ENCODE measurements around the gene RNF212. TPM values are rescaled to one million over a fixed set of nuclear protein-coding genes. Genes with fewer than 3 reads are reported as not detected.
"Not testable (repeated sequence)": the region's sequence is repeated elsewhere in the genome, so short reads cannot be mapped to it uniquely, and the experiment has no call there.

Gene RNF212
- total and polyA plus RNA-seq, 5 experiments from 2014 or later: 3.1 to 8.5 (median 4.4) TPM

- H3K27me3 Mint-ChIP-seq: peaks cover 0 to 3% (median 1%) of the 10 kb centered on the region in 5 donors
These were observed 23.9 kb upstream of the RNF212 start for GRCh38 chr4:1137063-1137776.

DNA sequence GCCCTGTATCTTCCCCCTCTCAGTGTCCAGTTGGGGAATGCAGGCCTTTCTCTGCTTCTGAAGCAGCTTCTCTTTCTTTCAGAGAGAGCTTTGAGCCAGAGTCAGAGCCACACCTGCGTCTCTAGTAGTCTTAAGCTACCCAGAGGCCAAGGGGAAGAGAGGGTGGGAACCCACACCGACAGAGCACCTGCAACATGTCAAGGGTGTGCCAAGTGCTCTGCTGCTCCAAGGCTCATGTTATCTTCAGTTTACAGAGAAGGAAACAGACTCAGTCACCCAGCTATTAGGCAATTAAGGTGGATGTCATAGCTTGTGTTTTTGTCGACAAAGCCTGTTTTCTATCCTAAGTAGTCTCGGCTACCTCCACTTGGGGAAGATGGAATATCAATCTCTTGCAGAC is 22.7 kb upstream of the RNF212 start:
- peak overlapping the region in 5 of 10 donors; percentile 56 to 85 (median 64) for H3K4me3 Mint-ChIP-seq
- ATAC-seq (peak; percentile 51 to 54), DNase-seq (peak in 2 of 10 donors; percentile 14 to 23)
- peaks cover 0 to 3% (median 0%) of the 10 kb centered on the region in 5 donors for H3K27me3 Mint-ChIP-seq
- POLR2A ChIA-PET: interaction anchor here (0.6 kb wide), 1 partner anchor 54 kb away, joined by 3 read pairs; no protein-coding TSS in a partner anchor
- H3K4me1 Mint-ChIP-seq: peaks cover 8 to 24% (median 22%) of the 10 kb centered on the region in 4 donors
- peak overlapping the region in 7 of 10 donors; percentile 20 to 74 (median 27) for H3K27ac Mint-ChIP-seq
- H3K9me3 Mint-ChIP-seq: peaks cover 0 to 3% (median 0%) of the 10 kb centered on the region in 9 donors
- H3K36me3 Mint-ChIP-seq: peaks cover 0 to 2% (median 0%) of the 10 kb centered on the region in 3 donors

More at GRCh38 chr4:1137063-1137776, 23.9 kb upstream of the RNF212 start:
- H3K4me1 Mint-ChIP-seq: peaks cover 8 to 24% (median 22%) of the 10 kb centered on the region in 4 donors
- H3K4me3 Mint-ChIP-seq: peak overlapping the region; percentile 71 to 92 (median 85)
- peaks cover 0 to 2% (median 0%) of the 10 kb centered on the region in 3 donors for H3K36me3 Mint-ChIP-seq
- ATAC-seq (peak; percentile 40 to 42), DNase-seq (peak in 3 of 10 donors; percentile 15 to 35 (median 17))
- H3K27ac Mint-ChIP-seq: peak overlapping the region in 9 of 10 donors; percentile 36 to 89 (median 68)
- peaks cover 0 to 3% (median 0%) of the 10 kb centered on the region in 9 donors for H3K9me3 Mint-ChIP-seq
- POLR2A ChIA-PET: interaction anchor here (0.8 to 1.1 kb wide), 2 partner anchors 64 to 209 kb away, joined by 3 read pairs; no protein-coding TSS in a partner anchor

DNA sequence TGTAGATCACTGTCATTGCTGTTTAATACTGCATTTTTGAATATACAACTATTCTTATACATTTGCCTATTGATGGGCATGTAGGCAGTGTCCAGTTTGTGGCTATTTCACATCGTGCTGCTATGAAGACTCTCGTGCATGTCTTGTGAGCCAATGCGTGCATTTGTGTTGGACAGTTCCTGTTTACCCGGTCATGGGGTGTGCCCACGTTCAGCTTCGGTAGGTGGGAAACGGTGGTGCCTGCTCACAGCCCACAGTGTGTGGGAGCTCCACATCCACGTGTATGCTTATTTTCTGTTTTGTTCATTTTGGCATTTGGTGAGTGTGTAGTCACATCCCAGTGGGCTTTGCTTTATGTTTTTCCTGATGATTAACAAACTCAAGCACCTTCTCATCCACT is 19.7 kb upstream of the RNF212 start:
- DNase-seq (no peak), ATAC-seq (no peak)
- no peak overlapping the region for H3K4me3 Mint-ChIP-seq
- H3K9me3 Mint-ChIP-seq: peaks cover 0 to 2% (median 0%) of the 10 kb centered on the region in 9 donors
- peaks cover 0 to 6% (median 3%) of the 10 kb centered on the region in 5 donors for H3K27me3 Mint-ChIP-seq
- H3K4me1 Mint-ChIP-seq: peaks cover 9 to 28% (median 26%) of the 10 kb centered on the region in 4 donors
- H3K36me3 Mint-ChIP-seq: peaks cover 0 to 2% (median 0%) of the 10 kb centered on the region in 3 donors
- POLR2A ChIA-PET: no interaction called here
- no peak overlapping the region for H3K27ac Mint-ChIP-seq

- peaks cover 2 to 7% (median 5%) of the 10 kb centered on the region in 4 donors for H3K4me1 Mint-ChIP-seq
- H3K9me3 Mint-ChIP-seq: no peaks in the 10 kb centered on the region
- peak overlapping the region in 3 of 10 donors; percentile 2 to 49 (median 31) for H3K27ac Mint-ChIP-seq
- no peak overlapping the region for H3K4me3 Mint-ChIP-seq
- peaks cover 3 to 19% (median 12%) of the 10 kb centered on the region in 5 donors for H3K27me3 Mint-ChIP-seq
- peaks cover 0 to 5% (median 0%) of the 10 kb centered on the region in 3 donors for H3K36me3 Mint-ChIP-seq
- POLR2A ChIA-PET: interaction anchor here (1.2 to 1.7 kb wide), 2 partner anchors 40 to 118 kb away, joined by 4 to 8 read pairs; partner anchors contain the start of gene CTBP1
- peak; percentile 99 to 100 for ATAC-seq
- DNase-seq: peak; percentile 57 to 87 (median 76)
These were observed 17.2 kb upstream of the RNF212 start for GRCh38 chr4:1130316-1131186.

GRCh38 chr4:1126506-1126905 is 13.1 kb upstream of the RNF212 start:
- peaks cover 0 to 5% (median 0%) of the 10 kb centered on the region in 3 donors for H3K36me3 Mint-ChIP-seq
- no peaks in the 10 kb centered on the region for H3K9me3 Mint-ChIP-seq
- peaks cover 2 to 7% (median 5%) of the 10 kb centered on the region in 4 donors for H3K4me1 Mint-ChIP-seq
- no peak overlapping the region for H3K4me3 Mint-ChIP-seq
- DNase-seq (no peak), ATAC-seq (no peak)
- POLR2A ChIA-PET: no interaction called here
- H3K27ac Mint-ChIP-seq: peak overlapping the region in 1 of 10 donors; percentile 56
- peaks cover 6 to 27% (median 16%) of the 10 kb centered on the region in 5 donors for H3K27me3 Mint-ChIP-seq

GRCh38 chr4:1125466-1125865 is 12.1 kb upstream of the RNF212 start:
- H3K27ac Mint-ChIP-seq, ATAC-seq, H3K9me3 Mint-ChIP-seq, DNase-seq, H3K4me1 Mint-ChIP-seq, POLR2A ChIA-PET, H3K36me3 Mint-ChIP-seq, H3K4me3 Mint-ChIP-seq: not testable (repeated sequence)
- peaks cover 6 to 27% (median 16%) of the 10 kb centered on the region in 5 donors for H3K27me3 Mint-ChIP-seq

DNA sequence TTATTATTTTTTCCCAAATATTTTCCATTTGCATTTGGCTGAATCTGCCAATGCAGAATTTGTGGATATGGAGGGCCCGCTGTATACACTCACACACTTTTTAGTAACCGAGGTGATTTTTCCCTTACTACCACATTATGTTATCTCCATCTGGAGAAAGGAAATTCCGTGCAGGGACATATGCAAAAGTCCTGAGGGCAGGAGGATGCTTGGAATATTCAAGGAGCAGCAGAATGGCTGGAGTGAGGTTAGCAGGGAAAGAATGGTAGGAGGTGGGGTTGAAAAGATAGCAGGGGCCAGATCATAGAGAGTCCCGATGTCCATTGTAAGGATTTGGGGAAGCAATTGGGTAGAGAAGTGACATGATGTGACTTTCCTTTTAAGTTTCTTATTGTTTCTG is 11.5 kb upstream of the RNF212 start:
- Mint-ChIP-seq H3K27ac (no peak overlapping the region), H3K27me3 (peaks cover 6 to 27% (median 16%) of the 10 kb centered on the region in 5 donors), H3K4me3 (no peak overlapping the region), H3K4me1 (no peaks in the 10 kb centered on the region), H3K36me3 (peaks cover 0 to 5% (median 0%) of the 10 kb centered on the region in 3 donors), H3K9me3 (no peaks in the 10 kb centered on the region)
- no peak for ATAC-seq
- POLR2A ChIA-PET: no interaction called here
- no peak for DNase-seq

DNA sequence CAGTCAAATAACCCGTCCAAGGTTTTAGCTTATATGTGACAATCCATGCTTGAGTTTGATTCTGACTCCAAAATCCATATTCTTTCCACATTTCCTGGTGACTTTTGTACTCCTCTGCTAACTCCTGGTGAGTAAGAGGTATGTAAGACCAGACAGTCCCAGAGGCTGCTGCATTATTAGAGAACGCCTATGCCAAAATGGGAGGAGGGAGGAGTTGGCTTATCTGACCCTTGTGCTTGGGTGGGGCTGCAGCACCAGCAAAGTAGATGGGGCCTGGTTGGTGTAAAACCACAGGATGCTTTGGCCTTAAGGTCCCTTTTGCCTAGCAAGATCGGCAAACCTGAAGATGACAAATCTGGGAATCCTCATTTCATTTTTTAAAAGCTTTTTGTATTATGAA is 9.1 kb upstream of the RNF212 start:
- ATAC-seq (no peak), DNase-seq (no peak)
- POLR2A ChIA-PET: interaction anchor here (0.6 kb wide), 1 partner anchor 221 kb away, joined by 3 read pairs; no protein-coding TSS in a partner anchor
- no peaks in the 10 kb centered on the region for H3K9me3 Mint-ChIP-seq
- H3K4me1 Mint-ChIP-seq: no peaks in the 10 kb centered on the region
- no peak overlapping the region for H3K4me3 Mint-ChIP-seq
- no peak overlapping the region for H3K27ac Mint-ChIP-seq
- H3K36me3 Mint-ChIP-seq: peaks cover 0 to 3% (median 0%) of the 10 kb centered on the region in 3 donors
- peaks cover 3 to 26% (median 10%) of the 10 kb centered on the region in 5 donors for H3K27me3 Mint-ChIP-seq

DNA sequence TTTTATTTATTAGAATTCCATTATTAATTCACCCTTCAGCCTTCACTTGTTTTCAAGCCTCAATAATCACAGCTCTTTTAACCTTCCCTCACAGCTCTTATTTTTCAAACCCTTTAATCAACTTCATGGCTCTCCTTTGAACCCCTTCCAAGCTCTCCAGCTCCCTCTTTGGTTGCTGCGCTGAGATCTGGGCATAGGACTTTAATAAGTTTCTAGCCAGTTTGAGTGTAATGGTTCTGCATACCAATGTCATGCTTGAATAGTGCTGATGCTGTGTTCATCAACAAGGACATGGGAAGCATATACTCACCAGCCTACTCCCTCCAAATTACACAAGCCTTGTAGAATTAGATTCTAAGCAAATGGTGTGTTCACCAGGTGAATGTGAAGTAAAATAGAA is 3.5 kb upstream of the RNF212 start:
- H3K27ac Mint-ChIP-seq: no peak overlapping the region
- ATAC-seq: no peak
- H3K27me3 Mint-ChIP-seq: peaks cover 1 to 32% (median 12%) of the 10 kb centered on the region in 5 donors
- no peaks in the 10 kb centered on the region for H3K36me3 Mint-ChIP-seq
- no peaks in the 10 kb centered on the region for H3K9me3 Mint-ChIP-seq
- H3K4me1 Mint-ChIP-seq: peaks cover 0 to 2% (median 0%) of the 10 kb centered on the region in 4 donors
- DNase-seq: no peak
- POLR2A ChIA-PET: no interaction called here
- no peak overlapping the region for H3K4me3 Mint-ChIP-seq

DNA sequence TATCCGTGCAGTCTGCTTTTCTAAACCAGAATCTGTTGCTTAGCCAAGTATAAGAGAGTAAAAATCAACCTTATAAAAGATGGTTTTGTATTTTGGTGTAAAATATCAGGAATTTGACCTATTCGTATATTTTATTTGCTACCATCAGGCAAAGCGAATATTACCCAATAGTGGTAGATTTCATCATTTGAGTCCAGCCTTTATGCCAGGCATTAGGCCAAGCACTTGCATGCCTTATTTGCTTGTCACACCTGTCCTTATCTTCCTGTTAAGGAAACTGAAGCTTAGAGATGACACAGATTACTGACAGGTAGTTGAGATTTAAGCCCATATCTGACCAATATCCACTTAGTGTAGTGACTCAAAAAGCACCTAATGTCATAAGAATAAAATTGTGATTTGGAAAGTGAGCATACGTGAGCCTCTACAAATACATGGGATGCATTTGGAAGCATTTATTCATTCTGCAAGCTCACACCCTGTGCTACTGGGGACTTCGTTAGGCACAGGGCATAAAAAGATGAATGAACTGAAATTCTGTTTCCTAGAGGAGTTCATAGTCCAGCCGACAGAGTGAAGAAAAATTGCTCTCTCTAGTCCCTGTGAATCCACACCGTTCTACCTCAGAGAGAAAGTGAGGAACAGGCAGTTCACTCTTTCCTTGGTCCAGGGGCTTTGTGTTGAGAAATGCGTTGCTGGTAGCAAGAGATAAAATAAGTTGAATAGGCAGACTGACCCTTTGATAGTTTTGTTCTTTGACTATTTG is 2.3 kb upstream of the RNF212 start:
- H3K27me3 Mint-ChIP-seq: peaks cover 8 to 42% (median 24%) of the 10 kb centered on the region in 5 donors
- peaks cover 0 to 2% (median 0%) of the 10 kb centered on the region in 4 donors for H3K4me1 Mint-ChIP-seq
- no peak overlapping the region for H3K4me3 Mint-ChIP-seq
- DNase-seq (no peak), ATAC-seq (no peak)
- POLR2A ChIA-PET: no interaction called here
- no peaks in the 10 kb centered on the region for H3K36me3 Mint-ChIP-seq
- no peaks in the 10 kb centered on the region for H3K9me3 Mint-ChIP-seq
- no peak overlapping the region for H3K27ac Mint-ChIP-seq

DNA sequence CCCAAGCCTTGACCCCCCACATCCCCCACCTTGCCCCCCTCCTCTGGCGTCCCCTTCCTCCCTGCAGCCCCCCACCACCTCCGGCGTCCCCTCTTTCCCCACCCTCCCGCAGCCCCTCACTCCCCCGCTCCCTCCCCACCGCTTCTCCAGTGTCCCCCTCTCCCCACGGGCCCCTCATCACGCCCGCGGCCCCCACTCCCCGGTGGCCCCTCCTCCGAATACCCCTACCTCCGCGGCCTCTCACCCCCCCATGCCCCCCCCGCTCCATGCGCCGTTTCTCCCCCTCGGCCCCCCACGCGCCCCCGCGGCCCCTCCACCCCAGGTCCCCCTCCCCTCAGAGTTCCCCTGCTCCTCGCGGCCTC is 562 bp downstream of the RNF212 start:
- Mint-ChIP-seq H3K9me3 (no peaks in the 10 kb centered on the region), H3K27me3 (peaks cover 16 to 47% (median 38%) of the 10 kb centered on the region in 5 donors), H3K4me1 (peaks cover 0 to 2% (median 0%) of the 10 kb centered on the region in 4 donors), H3K4me3 (no peak overlapping the region), H3K27ac (no peak overlapping the region), H3K36me3 (no peaks in the 10 kb centered on the region)
- POLR2A ChIA-PET: interaction anchor here (0.9 kb wide), 1 partner anchor 103 kb away, joined by 3 read pairs; no protein-coding TSS in a partner anchor
- ATAC-seq (no peak), DNase-seq (no peak)
